Mesenchymal stem cell (in vitro differentiated cells and primary cell): ENCODE results near the gene C1orf116.

Source experiments
- DNase-seq: peaks from one replicate; pipeline ENCODE4 v3.0.0-alpha.2; 2013
- H2AFZ ChIP-seq: one replicate; pipeline ENCODE4 v1.6.1; 2013; ENCODE audit warnings: low read depth, mild to moderate bottlenecking, control low read depth, inconsistent platforms, low read length, moderate library complexity
- H2AK5ac ChIP-seq: 2 replicates; pipeline ENCODE4 v1.6.1; 2013; ENCODE audit warnings: low read length, moderate library complexity, mild to moderate bottlenecking, inconsistent platforms; ENCODE audit not compliant: severe bottlenecking
- H2BK120ac ChIP-seq: one replicate; pipeline ENCODE4 v1.6.1; 2013; ENCODE audit warnings: low read depth, mild to moderate bottlenecking, inconsistent platforms, low read length, moderate library complexity
- H2BK12ac ChIP-seq, 2 experiments: one replicate each; pipeline ENCODE4 v1.6.1; 2013; ENCODE audit warnings: inconsistent platforms in 2 of 2, low read length in 2 of 2, mild to moderate bottlenecking in 2 of 2, moderate library complexity in 2 of 2, control low read depth in 1 of 2
- H2BK15ac ChIP-seq: one replicate; pipeline ENCODE4 v1.6.1; 2013; ENCODE audit warnings: mild to moderate bottlenecking, low read depth, inconsistent platforms; ENCODE audit not compliant: poor library complexity, severe bottlenecking
- H2BK5ac ChIP-seq: 2 replicates; pipeline ENCODE4 v1.6.1; 2013; ENCODE audit warnings: low read depth, mild to moderate bottlenecking, low read length, control low read depth, inconsistent platforms; ENCODE audit not compliant: poor library complexity, severe bottlenecking
- H3K14ac ChIP-seq, 2 experiments: one replicate each; pipeline ENCODE4 v1.6.1; 2013; ENCODE audit warnings: inconsistent platforms in 2 of 2, low read length in 2 of 2, control low read depth in 1 of 2, mild to moderate bottlenecking in 1 of 2, moderate library complexity in 1 of 2
- H3K18ac ChIP-seq, 2 experiments: one replicate each; pipeline ENCODE4 v1.6.1; 2013; ENCODE audit warnings: inconsistent platforms in 2 of 2, low read length in 2 of 2, control low read depth in 1 of 2, low read depth in 1 of 2, mild to moderate bottlenecking in 1 of 2
- H3K23ac ChIP-seq, 2 experiments: one replicate each; pipeline ENCODE4 v1.6.1; 2013; ENCODE audit warnings: inconsistent platforms in 2 of 2, low read length in 2 of 2, mild to moderate bottlenecking in 2 of 2, moderate library complexity in 2 of 2, control low read depth in 1 of 2
- H3K27ac ChIP-seq: 2 replicates; pipeline ENCODE4 v1.5.1; 2013; ENCODE audit warnings: mild to moderate bottlenecking, moderate library complexity, low read length, control low read depth, inconsistent platforms; ENCODE audit not compliant: poor library complexity, severe bottlenecking
- H3K27me3 ChIP-seq, 2 experiments: 2 replicates each; pipeline versions ENCODE4 v1.6.1 to v1.7.0; 2013; ENCODE audit warnings: low read length in 2 of 2, mild to moderate bottlenecking in 2 of 2, moderate library complexity in 2 of 2, control low read depth in 1 of 2, inconsistent platforms in 1 of 2; ENCODE audit not compliant: control insufficient read depth in 1 of 2, insufficient read depth in 1 of 2
- H3K36me3 ChIP-seq, 2 experiments: 2 replicates each; pipeline versions ENCODE4 v1.6.1 to v1.7.0; 2013; ENCODE audit warnings: low read length in 2 of 2, control low read depth in 1 of 2, inconsistent platforms in 1 of 2, low read depth in 1 of 2, mild to moderate bottlenecking in 1 of 2; ENCODE audit not compliant: insufficient read depth in 2 of 2, control insufficient read depth in 1 of 2
- H3K4ac ChIP-seq, 2 experiments: one replicate each; pipeline ENCODE4 v1.6.1; 2013; ENCODE audit warnings: inconsistent platforms in 2 of 2, low read length in 2 of 2, mild to moderate bottlenecking in 2 of 2, moderate library complexity in 2 of 2, control low read depth in 1 of 2, low read depth in 1 of 2
- H3K4me1 ChIP-seq: 2 replicates; pipeline ENCODE4 v1.6.1; 2013; ENCODE audit warnings: low read depth, low read length, control low read depth; ENCODE audit not compliant: control insufficient read depth, insufficient read depth
- H3K4me2 ChIP-seq: 2 replicates; pipeline ENCODE4 v1.6.1; 2013; ENCODE audit warnings: low read length, mild to moderate bottlenecking, inconsistent platforms; ENCODE audit not compliant: poor library complexity, severe bottlenecking
- H3K4me3 ChIP-seq, 2 experiments: 2 replicates each; pipeline versions ENCODE4 v1.5.1 to v1.7.0; 2013; ENCODE audit warnings: low read length in 2 of 2, mild to moderate bottlenecking in 2 of 2, control low read depth in 1 of 2, low read depth in 1 of 2; ENCODE audit not compliant: insufficient read depth in 1 of 2
- H3K79me1 ChIP-seq: replicated peaks from 2 replicates; pipeline ENCODE4 v1.6.1; 2013; ENCODE audit warnings: mild to moderate bottlenecking, control low read depth, low read length, inconsistent platforms; ENCODE audit not compliant: poor library complexity, severe bottlenecking
- H3K9ac ChIP-seq: 2 replicates; pipeline ENCODE4 v1.7.0; 2013; ENCODE audit warnings: mild to moderate bottlenecking, low read length, moderate library complexity
- H3K9me3 ChIP-seq: 2 replicates; pipeline ENCODE4 v1.7.0; 2013; ENCODE audit warnings: mild to moderate bottlenecking, low read length; ENCODE audit not compliant: control insufficient read depth
- H4K8ac ChIP-seq: one replicate; pipeline ENCODE4 v1.6.1; 2013; ENCODE audit warnings: inconsistent platforms, mild to moderate bottlenecking, low read length, moderate library complexity
- H4K91ac ChIP-seq: one replicate; pipeline ENCODE4 v1.6.1; 2013; ENCODE audit warnings: mild to moderate bottlenecking, low read length, inconsistent platforms
- WGBS: methylation state at CpG from one replicate; pipeline ENCODE4 v1.1.7; 2013; ENCODE audit warnings: mixed read lengths; 5-methylcytosine and 5-hydroxymethylcytosine counted together

The C1orf116 gene

GRCh38 chr1:207059881-207060280 lies 27.3 kb upstream of the C1orf116 start:
- Histone ChIP-seq H3K36me3 (peaks cover 10 to 62% of the 10 kb centered on the region in 2 experiments), H3K14ac (no peak overlapping the region), H4K8ac (no peak overlapping the region), H3K23ac (no peak overlapping the region), H3K27ac (no peak overlapping the region), H3K4me1 (no peaks in the 10 kb centered on the region), H2AK5ac (no peak overlapping the region), H3K4me3 (no peak overlapping the region), H3K4me2 (no peak overlapping the region), H2BK120ac (no peak overlapping the region), H3K18ac (no peak overlapping the region), H3K9me3 (no peaks in the 10 kb centered on the region), H3K27me3 (no peaks in the 10 kb centered on the region), H2AFZ (no peak overlapping the region), H2BK15ac (no peak overlapping the region), H3K4ac (no peak overlapping the region), H2BK5ac (no peak overlapping the region), H3K9ac (no peak overlapping the region), H4K91ac (no peak overlapping the region), H3K79me1 (peaks cover 1% of the 10 kb centered on the region), H2BK12ac (no peak overlapping the region)
- 79% methylated on average over 4 of the region's 4 CpGs for WGBS
- no peak for DNase-seq

GRCh38 chr1:207058878-207059867 lies 26.6 kb upstream of the C1orf116 start:
- H3K9me3 ChIP-seq = no peaks in the 10 kb centered on the region
- H4K91ac ChIP-seq = no peak overlapping the region
- no peak overlapping the region for H3K18ac ChIP-seq
- no peak overlapping the region for H3K4me2 ChIP-seq
- H3K14ac ChIP-seq = no peak overlapping the region
- no peak overlapping the region for H3K4ac ChIP-seq
- H2AK5ac ChIP-seq = no peak overlapping the region
- no peak overlapping the region for H3K4me3 ChIP-seq
- no peak overlapping the region for H3K27ac ChIP-seq
- no peak overlapping the region for H3K9ac ChIP-seq
- H3K4me1 ChIP-seq = no peaks in the 10 kb centered on the region
- H3K79me1 ChIP-seq = peaks cover 1% of the 10 kb centered on the region
- no peaks in the 10 kb centered on the region for H3K27me3 ChIP-seq
- H2BK12ac ChIP-seq = no peak overlapping the region
- H2BK15ac ChIP-seq = no peak overlapping the region
- H2AFZ ChIP-seq = no peak overlapping the region
- no peak for DNase-seq
- H2BK5ac ChIP-seq = no peak overlapping the region
- no peak overlapping the region for H2BK120ac ChIP-seq
- H3K36me3 ChIP-seq = peaks cover 10 to 57% of the 10 kb centered on the region in 2 experiments
- H4K8ac ChIP-seq = no peak overlapping the region
- 84% methylated on average over 6 of the region's 6 CpGs for WGBS
- no peak overlapping the region for H3K23ac ChIP-seq

- H2BK15ac ChIP-seq = no peak overlapping the region
- no peaks in the 10 kb centered on the region for H3K27me3 ChIP-seq
- DNase-seq = no peak
- H2BK120ac ChIP-seq = no peak overlapping the region
- H3K9me3 ChIP-seq = no peaks in the 10 kb centered on the region
- H3K27ac ChIP-seq = no peak overlapping the region
- H3K4me1 ChIP-seq = no peaks in the 10 kb centered on the region
- no peak overlapping the region for H2AK5ac ChIP-seq
- no peak overlapping the region for H2AFZ ChIP-seq
- H4K8ac ChIP-seq = no peak overlapping the region
- no peak overlapping the region for H3K14ac ChIP-seq
- no peak overlapping the region for H3K23ac ChIP-seq
- H3K36me3 ChIP-seq = peaks cover 10 to 47% of the 10 kb centered on the region in 2 experiments
- H2BK5ac ChIP-seq = no peak overlapping the region
- no peak overlapping the region for H3K4me3 ChIP-seq
- peaks cover 1% of the 10 kb centered on the region for H3K79me1 ChIP-seq
- H4K91ac ChIP-seq = no peak overlapping the region
- 94% methylated on average over 3 of the region's 4 CpGs for WGBS
- no peak overlapping the region for H2BK12ac ChIP-seq
- H3K9ac ChIP-seq = no peak overlapping the region
- no peak overlapping the region for H3K4ac ChIP-seq
- H3K4me2 ChIP-seq = no peak overlapping the region
- no peak overlapping the region for H3K18ac ChIP-seq
Measured at GRCh38 chr1:207058252-207058651, 25.7 kb upstream of the C1orf116 start.

GRCh38 chr1:207056673-207057072 lies 24.1 kb upstream of the C1orf116 start:
- H3K4ac ChIP-seq = no peak overlapping the region
- H2BK15ac ChIP-seq = no peak overlapping the region
- no peak overlapping the region for H3K18ac ChIP-seq
- H3K23ac ChIP-seq = no peak overlapping the region
- no peak overlapping the region for H2BK5ac ChIP-seq
- no peaks in the 10 kb centered on the region for H3K9me3 ChIP-seq
- no peak overlapping the region for H3K9ac ChIP-seq
- no peak for DNase-seq
- no peaks in the 10 kb centered on the region for H3K27me3 ChIP-seq
- no peak overlapping the region for H3K4me2 ChIP-seq
- no peak overlapping the region for H4K91ac ChIP-seq
- no peak overlapping the region for H3K27ac ChIP-seq
- peaks cover 2% of the 10 kb centered on the region for H3K4me1 ChIP-seq
- H3K4me3 ChIP-seq = no peak overlapping the region
- no peak overlapping the region for H4K8ac ChIP-seq
- H3K14ac ChIP-seq = no peak overlapping the region
- H2AFZ ChIP-seq = no peak overlapping the region
- peaks cover 1% of the 10 kb centered on the region for H3K79me1 ChIP-seq
- H2BK120ac ChIP-seq = no peak overlapping the region
- H2AK5ac ChIP-seq = no peak overlapping the region
- peaks cover 0 to 32% of the 10 kb centered on the region in 2 experiments for H3K36me3 ChIP-seq
- 98% methylated on average over 6 of the region's 6 CpGs for WGBS
- H2BK12ac ChIP-seq = no peak overlapping the region
